ENCODE results near the gene DUSP22. TPM values are rescaled to one million over a fixed set of nuclear protein-coding genes. Genes with fewer than 3 reads are reported as not detected.

The DUSP22 gene
- total and polyA plus RNA-seq, 9 of the 15 experiments (the other 6 are each of a cell fraction or from before 2014, with no cell fraction given), result 9.3 to 19.4 (median 11.8) TPM

- no peaks in the 10 kb centered on the region for H3K4me1 ChIP-seq (replicated peaks in 1 of 2; ENCODE audit: control insufficient read depth in 2 of 2, insufficient read depth in 2 of 2, low read length in 2 of 2)
Measured at GRCh38 chr6:255041-255750, 37.1 kb upstream of the DUSP22 start.

More at GRCh38 chr6:255041-255750, 37.1 kb upstream of the DUSP22 start:
- Histone ChIP-seq H3K4me2 (ENCODE audit: insufficient read depth, low read length) (no peak overlapping the region), H2AFZ (ENCODE audit: low read depth, low read length) (no peak overlapping the region), H3K27me3 (ENCODE audit: control insufficient read depth in 2 of 2, insufficient read depth in 2 of 2, low read length in 2 of 2) (peaks cover 22 to 40% of the 10 kb centered on the region in 2 experiments; a peak in 4 of 5 replicates), H3K36me3 (ENCODE audit: control insufficient read depth, insufficient read depth, low read length) (no peaks in the 10 kb centered on the region), H4K20me1 (replicated peaks; ENCODE audit: control insufficient read depth, insufficient read depth, low read length) (no peaks in the 10 kb centered on the region), H3K27ac (ENCODE audit: extremely low read depth, low read depth, low read length) (no peak overlapping the region), H3K4me3 (no peak overlapping the region), H3K9me3 (replicated peaks; ENCODE audit: control insufficient read depth, insufficient read depth, low read depth, low read length) (no peaks in the 10 kb centered on the region), H3K79me2 (ENCODE audit: control insufficient read depth, insufficient read depth, low read length) (no peaks in the 10 kb centered on the region), H3K9me1 (ENCODE audit: control insufficient read depth, insufficient read depth, low read length) (no peaks in the 10 kb centered on the region), H3K9ac (ENCODE audit: insufficient read depth in 1 of 2, low read depth in 2 of 2, low read length in 2 of 2) (no peak overlapping the region)
- no peak for ATAC-seq
- no TSS peak for BruUV-seq (replicated peaks)
- ChIA-PET POLR2A (no interaction called here), CTCF (ENCODE audit: low intra/inter-chr PET ratio) (interaction anchor here (0.9 kb wide), 1 partner anchor 111 kb away, joined by 4 read pairs; no protein-coding TSS in a partner anchor)
- no peak for FAIRE-seq
- intact Hi-C loops (cut with micrococcal nuclease) (no loop called here), in situ Hi-C loops (cut with MboI) (no loop called here)
- 5% methylated on average over 9 of the region's 9 CpGs for WGBS (ENCODE audit: insufficient coverage, low coverage, missing lambda C conversion rate)
- no peak for DNase-seq (ENCODE audit: extremely low read depth in 1 of 4, low spot score in 3 of 4)
- TF ChIP-seq RFX5 (IDR thresholded peaks at IDR 0.05; ENCODE audit: low read depth, low read length) (no peak), ZNF589 (CRISPR knock-in tag; IDR thresholded peaks at IDR 0.05; ENCODE audit: low read depth) (no peak), EP400 (IDR thresholded peaks at IDR 0.05) (no peak), ZFP36 (IDR thresholded peaks at IDR 0.05; ENCODE audit: low read depth, low read length, partially characterized antibody) (no peak), ZNF41 (CRISPR knock-in tag; conservative IDR thresholded peaks at IDR 0.05) (no peak), POLR2A (conservative IDR thresholded peaks at IDR 0.05) (no peak), ZNF764 (CRISPR knock-in tag; IDR thresholded peaks at IDR 0.05; ENCODE audit: low read depth) (no peak), ZNF384 (IDR thresholded peaks at IDR 0.05; ENCODE audit: low read depth, low read length) (no peak), BCLAF1 (IDR thresholded peaks at IDR 0.05; ENCODE audit: borderline replicate concordance in 1 of 2, control insufficient read depth in 1 of 2, low read depth in 2 of 2, low read length in 1 of 2) (no peak), PURB (CRISPR knock-in tag; IDR thresholded peaks at IDR 0.05; ENCODE audit: low read depth) (no peak), NR2C2 (CRISPR knock-in tag; IDR thresholded peaks at IDR 0.05) (no peak), NR2C2 (tag; IDR thresholded peaks at IDR 0.05) (no peak), ZNF280A (IDR thresholded peaks at IDR 0.05; ENCODE audit: low read depth, partially characterized antibody) (no peak)
